WTC11 (cell line): ENCODE results near the gene MED4.

ENCODE experiments used
- ETV6 ChIP-seq: sonication (generic); formaldehyde crosslinking; IDR thresholded peaks from 2 replicates; pipeline ENCODE4 v1.8.1; 2022; ENCODE audit warnings: mild to moderate bottlenecking, missing genetic modification reagents
- IRF2 ChIP-seq: sonication (generic); formaldehyde crosslinking; IDR thresholded peaks from 2 replicates; pipeline ENCODE4 v1.8.0; 2022; ENCODE audit warnings: low read depth, missing genetic modification reagents, borderline replicate concordance
- JUN ChIP-seq: sonication (generic); formaldehyde crosslinking; IDR thresholded peaks from 2 replicates; pipeline ENCODE4 v1.8.0; 2023; ENCODE audit warnings: mild to moderate bottlenecking, missing genetic modification reagents
- NR3C1 ChIP-seq: sonication (generic); formaldehyde crosslinking; conservative IDR thresholded peaks from 2 replicates; pipeline ENCODE4 v1.8.1; 2023; ENCODE audit warnings: low read depth, mild to moderate bottlenecking, missing genetic modification reagents
- TF ChIP-seq, protein P1 (sequence below): sonication (generic); formaldehyde crosslinking; IDR thresholded peaks from 2 replicates; pipeline ENCODE4 v1.8.0; 2023; ENCODE audit warnings: missing genetic modification reagents
- TF ChIP-seq, protein P2 (sequence below): fragments of 200-600 bp; IDR thresholded peaks from 2 replicates; pipeline ENCODE4 v1.8.0; 2022; ENCODE audit warnings: antibody characterized with exemption
- TF ChIP-seq, protein P3 (sequence below): sonication (generic); formaldehyde crosslinking; IDR thresholded peaks from 2 replicates; pipeline ENCODE4 v1.8.1; 2023; ENCODE audit warnings: mild to moderate bottlenecking, missing genetic modification reagents
- TF ChIP-seq, protein P4 (sequence below): sonication (generic); formaldehyde crosslinking; IDR thresholded peaks from 2 replicates; pipeline ENCODE4 v1.8.1; 2023; ENCODE audit warnings: mild to moderate bottlenecking, moderate library complexity, missing genetic modification reagents

DNA sequence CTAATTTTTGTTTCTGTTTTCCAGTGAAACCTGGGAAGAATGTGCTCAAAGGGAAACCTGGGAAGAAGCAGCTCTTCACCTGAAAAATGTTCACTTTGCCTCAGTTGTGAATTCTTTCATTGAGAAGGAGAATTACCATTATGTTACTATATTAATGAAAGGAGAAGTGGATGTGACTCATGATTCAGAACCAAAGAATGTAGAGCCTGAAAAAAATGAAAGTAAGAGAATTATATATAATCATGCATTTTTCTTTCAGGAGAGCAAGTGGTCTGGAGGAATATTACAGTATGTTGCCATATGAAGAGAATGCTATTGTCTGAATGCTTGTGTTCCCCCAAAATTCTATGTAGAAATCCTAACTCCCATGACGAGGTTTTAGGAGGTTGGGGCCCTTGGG lies 54.0 kb downstream of the MED4 start:
- TF ChIP-seq, protein P1, sequence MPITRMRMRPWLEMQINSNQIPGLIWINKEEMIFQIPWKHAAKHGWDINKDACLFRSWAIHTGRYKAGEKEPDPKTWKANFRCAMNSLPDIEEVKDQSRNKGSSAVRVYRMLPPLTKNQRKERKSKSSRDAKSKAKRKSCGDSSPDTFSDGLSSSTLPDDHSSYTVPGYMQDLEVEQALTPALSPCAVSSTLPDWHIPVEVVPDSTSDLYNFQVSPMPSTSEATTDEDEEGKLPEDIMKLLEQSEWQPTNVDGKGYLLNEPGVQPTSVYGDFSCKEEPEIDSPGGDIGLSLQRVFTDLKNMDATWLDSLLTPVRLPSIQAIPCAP, result no peak
- no peak for TF ChIP-seq IRF2 (CRISPR knock-in tag)
- TF ChIP-seq, protein P2, sequence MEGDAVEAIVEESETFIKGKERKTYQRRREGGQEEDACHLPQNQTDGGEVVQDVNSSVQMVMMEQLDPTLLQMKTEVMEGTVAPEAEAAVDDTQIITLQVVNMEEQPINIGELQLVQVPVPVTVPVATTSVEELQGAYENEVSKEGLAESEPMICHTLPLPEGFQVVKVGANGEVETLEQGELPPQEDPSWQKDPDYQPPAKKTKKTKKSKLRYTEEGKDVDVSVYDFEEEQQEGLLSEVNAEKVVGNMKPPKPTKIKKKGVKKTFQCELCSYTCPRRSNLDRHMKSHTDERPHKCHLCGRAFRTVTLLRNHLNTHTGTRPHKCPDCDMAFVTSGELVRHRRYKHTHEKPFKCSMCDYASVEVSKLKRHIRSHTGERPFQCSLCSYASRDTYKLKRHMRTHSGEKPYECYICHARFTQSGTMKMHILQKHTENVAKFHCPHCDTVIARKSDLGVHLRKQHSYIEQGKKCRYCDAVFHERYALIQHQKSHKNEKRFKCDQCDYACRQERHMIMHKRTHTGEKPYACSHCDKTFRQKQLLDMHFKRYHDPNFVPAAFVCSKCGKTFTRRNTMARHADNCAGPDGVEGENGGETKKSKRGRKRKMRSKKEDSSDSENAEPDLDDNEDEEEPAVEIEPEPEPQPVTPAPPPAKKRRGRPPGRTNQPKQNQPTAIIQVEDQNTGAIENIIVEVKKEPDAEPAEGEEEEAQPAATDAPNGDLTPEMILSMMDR, result no peak
- TF ChIP-seq, protein P3, sequence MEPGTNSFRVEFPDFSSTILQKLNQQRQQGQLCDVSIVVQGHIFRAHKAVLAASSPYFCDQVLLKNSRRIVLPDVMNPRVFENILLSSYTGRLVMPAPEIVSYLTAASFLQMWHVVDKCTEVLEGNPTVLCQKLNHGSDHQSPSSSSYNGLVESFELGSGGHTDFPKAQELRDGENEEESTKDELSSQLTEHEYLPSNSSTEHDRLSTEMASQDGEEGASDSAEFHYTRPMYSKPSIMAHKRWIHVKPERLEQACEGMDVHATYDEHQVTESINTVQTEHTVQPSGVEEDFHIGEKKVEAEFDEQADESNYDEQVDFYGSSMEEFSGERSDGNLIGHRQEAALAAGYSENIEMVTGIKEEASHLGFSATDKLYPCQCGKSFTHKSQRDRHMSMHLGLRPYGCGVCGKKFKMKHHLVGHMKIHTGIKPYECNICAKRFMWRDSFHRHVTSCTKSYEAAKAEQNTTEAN (CRISPR knock-in tag), result no peak
- TF ChIP-seq JUN (CRISPR knock-in tag), result no peak
- no peak for TF ChIP-seq NR3C1 (CRISPR knock-in tag)
- TF ChIP-seq, protein P4, sequence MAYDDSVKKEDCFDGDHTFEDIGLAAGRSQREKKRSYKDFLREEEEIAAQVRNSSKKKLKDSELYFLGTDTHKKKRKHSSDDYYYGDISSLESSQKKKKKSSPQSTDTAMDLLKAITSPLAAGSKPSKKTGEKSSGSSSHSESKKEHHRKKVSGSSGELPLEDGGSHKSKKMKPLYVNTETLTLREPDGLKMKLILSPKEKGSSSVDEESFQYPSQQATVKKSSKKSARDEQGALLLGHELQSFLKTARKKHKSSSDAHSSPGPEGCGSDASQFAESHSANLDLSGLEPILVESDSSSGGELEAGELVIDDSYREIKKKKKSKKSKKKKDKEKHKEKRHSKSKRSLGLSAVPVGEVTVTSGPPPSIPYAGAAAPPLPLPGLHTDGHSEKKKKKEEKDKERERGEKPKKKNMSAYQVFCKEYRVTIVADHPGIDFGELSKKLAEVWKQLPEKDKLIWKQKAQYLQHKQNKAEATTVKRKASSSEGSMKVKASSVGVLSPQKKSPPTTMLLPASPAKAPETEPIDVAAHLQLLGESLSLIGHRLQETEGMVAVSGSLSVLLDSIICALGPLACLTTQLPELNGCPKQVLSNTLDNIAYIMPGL (CRISPR knock-in tag), result no peak
- no peak for TF ChIP-seq ETV6 (CRISPR knock-in tag)
